Adrenal gland (tissue), 5 donors: Measurements from ENCODE around the gene CHD2.

ENCODE experiments used
- POLR2A ChIP-seq, 2 donors: fragments of 450-650 bp; IDR thresholded peaks; one replicate each; pipeline ENCODE4 v1.6.1; 2017; ENCODE audit warnings: antibody characterized with exemption in 2 of 2, mild to moderate bottlenecking in 2 of 2, moderate library complexity in 1 of 2
- TF ChIP-seq, protein P1 (sequence below), 6 experiments: fragments of 450-650 bp in 4 of 6; fragments of 200-600 bp in 2 of 6; sonication (generic) in 1 of 6; IDR thresholded peaks; 1 replicate in 5 of 6; 2 replicates in 1 of 6; pipeline versions ENCODE4 v1.5.1 to v1.8.0; 2016 to 2021; ENCODE audit warnings: antibody characterized with exemption in 6 of 6, mild to moderate bottlenecking in 2 of 6, moderate library complexity in 1 of 6
- donor health status: DM: no; HTN: no; CAD: no.

GRCh38 chr15:93028111-93028631, 128.0 kb downstream of the CHD2 start:
- TF ChIP-seq, protein P1, sequence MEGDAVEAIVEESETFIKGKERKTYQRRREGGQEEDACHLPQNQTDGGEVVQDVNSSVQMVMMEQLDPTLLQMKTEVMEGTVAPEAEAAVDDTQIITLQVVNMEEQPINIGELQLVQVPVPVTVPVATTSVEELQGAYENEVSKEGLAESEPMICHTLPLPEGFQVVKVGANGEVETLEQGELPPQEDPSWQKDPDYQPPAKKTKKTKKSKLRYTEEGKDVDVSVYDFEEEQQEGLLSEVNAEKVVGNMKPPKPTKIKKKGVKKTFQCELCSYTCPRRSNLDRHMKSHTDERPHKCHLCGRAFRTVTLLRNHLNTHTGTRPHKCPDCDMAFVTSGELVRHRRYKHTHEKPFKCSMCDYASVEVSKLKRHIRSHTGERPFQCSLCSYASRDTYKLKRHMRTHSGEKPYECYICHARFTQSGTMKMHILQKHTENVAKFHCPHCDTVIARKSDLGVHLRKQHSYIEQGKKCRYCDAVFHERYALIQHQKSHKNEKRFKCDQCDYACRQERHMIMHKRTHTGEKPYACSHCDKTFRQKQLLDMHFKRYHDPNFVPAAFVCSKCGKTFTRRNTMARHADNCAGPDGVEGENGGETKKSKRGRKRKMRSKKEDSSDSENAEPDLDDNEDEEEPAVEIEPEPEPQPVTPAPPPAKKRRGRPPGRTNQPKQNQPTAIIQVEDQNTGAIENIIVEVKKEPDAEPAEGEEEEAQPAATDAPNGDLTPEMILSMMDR (IDR thresholded peaks at IDR 0.05) = no peak
- no peak for TF ChIP-seq POLR2A (IDR thresholded peaks at IDR 0.05)
